ENCODE measurements around the gene TBCK.

The TBCK gene

DNA sequence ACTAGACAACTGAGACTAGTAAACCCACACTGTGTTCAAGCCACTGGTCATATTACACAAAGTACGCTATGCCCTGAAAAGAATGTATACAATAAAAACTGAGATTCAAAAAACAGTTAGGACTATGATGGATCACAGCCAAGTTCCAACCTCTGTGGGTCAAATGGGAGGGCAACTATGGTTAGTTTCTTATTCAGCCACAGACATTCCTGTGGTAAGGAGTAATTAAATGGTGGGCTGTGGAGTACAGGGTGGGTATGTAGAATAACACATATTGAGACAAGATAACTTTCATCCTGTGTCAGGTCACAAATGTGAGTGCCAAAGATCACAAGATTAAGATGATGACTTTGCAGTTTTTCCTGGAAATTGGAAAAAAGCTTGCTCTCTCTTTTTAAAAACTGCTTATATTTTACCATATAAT is 253.5 kb downstream of the TBCK start:
- H3K4me3 ChIP-seq (ENCODE audit: low read length) = no peak overlapping the region
- TF ChIP-seq, protein P1, sequence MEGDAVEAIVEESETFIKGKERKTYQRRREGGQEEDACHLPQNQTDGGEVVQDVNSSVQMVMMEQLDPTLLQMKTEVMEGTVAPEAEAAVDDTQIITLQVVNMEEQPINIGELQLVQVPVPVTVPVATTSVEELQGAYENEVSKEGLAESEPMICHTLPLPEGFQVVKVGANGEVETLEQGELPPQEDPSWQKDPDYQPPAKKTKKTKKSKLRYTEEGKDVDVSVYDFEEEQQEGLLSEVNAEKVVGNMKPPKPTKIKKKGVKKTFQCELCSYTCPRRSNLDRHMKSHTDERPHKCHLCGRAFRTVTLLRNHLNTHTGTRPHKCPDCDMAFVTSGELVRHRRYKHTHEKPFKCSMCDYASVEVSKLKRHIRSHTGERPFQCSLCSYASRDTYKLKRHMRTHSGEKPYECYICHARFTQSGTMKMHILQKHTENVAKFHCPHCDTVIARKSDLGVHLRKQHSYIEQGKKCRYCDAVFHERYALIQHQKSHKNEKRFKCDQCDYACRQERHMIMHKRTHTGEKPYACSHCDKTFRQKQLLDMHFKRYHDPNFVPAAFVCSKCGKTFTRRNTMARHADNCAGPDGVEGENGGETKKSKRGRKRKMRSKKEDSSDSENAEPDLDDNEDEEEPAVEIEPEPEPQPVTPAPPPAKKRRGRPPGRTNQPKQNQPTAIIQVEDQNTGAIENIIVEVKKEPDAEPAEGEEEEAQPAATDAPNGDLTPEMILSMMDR (IDR thresholded peaks at IDR 0.05; ENCODE audit: insufficient read depth, low read depth, low read length, missing control alignments) = no peak
- peak; percentile 15 for DNase-seq (ENCODE audit: low read depth)

DNA sequence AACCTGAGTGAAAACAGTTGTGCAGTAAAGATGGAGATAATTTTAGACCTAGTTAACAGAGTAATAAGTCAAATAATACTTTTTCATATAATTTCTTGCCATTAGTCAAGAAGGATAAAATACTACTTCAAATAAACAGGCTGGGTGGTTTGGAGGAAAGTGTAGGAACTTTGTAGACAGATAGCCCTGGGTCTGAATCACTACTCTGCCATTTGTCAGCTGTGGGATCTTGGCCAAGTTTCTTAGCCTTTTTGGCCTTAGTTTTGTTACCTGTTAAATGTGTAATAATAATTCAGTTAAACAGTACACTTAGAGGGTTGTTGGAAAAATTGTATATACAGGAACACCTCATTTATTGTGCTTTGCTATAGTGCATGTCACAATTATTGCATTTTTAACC is 257.1 kb downstream of the TBCK start:
- TF ChIP-seq, protein P1 (IDR thresholded peaks at IDR 0.05; ENCODE audit: insufficient read depth, low read depth, low read length, missing control alignments) = no peak
- no peak overlapping the region for H3K4me3 ChIP-seq (ENCODE audit: low read length)
- DNase-seq (ENCODE audit: low read depth) = peak; percentile 36

DNA sequence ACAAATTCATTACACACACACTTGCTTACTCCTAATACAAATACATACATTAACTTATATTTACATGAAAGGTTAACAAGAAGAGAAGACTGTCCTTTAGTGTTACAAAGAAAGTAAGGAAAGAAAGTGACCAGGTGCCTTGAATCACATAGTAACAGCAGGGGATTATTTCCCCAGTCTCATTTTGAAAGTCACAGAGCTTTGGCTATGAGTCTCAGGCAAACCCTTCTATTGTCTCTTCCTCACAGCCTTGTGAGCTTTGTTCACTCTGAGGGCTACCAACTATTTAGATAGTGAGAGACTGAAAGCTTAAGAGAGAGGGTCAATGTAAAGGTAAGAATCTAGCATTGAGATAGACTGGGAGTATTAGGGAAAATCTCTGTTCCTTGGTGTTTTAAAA is 259.1 kb downstream of the TBCK start:
- DNase-seq (ENCODE audit: low read depth) = no peak
- H3K4me3 ChIP-seq (ENCODE audit: low read length) = no peak overlapping the region
- TF ChIP-seq, protein P1 (IDR thresholded peaks at IDR 0.05; ENCODE audit: insufficient read depth, low read depth, low read length, missing control alignments) = no peak

DNA sequence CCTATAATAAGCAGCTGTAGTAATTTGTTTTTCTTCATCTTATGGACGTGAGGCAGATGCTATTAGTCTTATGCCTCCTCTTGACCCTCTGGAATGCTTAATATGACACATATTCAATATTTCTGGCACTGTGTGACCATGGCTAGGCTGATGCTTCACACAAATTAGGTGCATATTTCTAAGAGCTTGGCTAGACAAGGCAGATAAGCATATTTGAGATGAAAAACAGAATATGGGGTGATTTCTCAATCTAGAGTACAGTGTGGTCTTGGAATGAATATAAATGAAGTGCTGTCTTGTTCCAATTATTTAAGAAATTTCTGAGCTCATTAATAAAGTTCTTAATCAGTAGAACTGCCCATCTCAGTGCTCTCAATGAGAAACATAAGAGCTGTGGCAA is 264.5 kb downstream of the TBCK start:
- no peak for DNase-seq (ENCODE audit: low read depth)
- TF ChIP-seq, protein P1 (IDR thresholded peaks at IDR 0.05; ENCODE audit: insufficient read depth, low read depth, low read length, missing control alignments) = no peak
- H3K4me3 ChIP-seq (ENCODE audit: low read length) = no peak overlapping the region

DNA sequence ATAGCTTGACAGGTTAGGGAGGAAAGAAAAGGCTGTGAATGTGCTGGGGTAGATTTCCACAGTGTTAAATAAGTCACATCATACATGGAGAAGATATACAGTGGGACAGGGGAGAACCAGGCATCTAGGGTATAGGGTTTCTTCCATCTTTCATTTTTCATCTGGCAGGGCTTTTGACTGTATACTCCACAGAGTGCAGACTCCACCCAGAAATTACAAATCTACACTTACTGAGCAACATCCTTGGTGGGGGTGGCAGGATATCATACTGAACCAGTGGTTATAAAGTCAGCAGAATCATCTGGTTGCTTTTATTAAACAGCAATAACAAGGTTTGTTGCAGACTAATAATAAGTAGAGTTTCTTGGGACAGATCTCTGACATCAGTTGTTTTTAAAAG is 266.5 kb downstream of the TBCK start:
- no peak for DNase-seq (ENCODE audit: low read depth)
- TF ChIP-seq, protein P1 (IDR thresholded peaks at IDR 0.05; ENCODE audit: insufficient read depth, low read depth, low read length, missing control alignments) = no peak
- H3K4me3 ChIP-seq (ENCODE audit: low read length) = no peak overlapping the region

DNA sequence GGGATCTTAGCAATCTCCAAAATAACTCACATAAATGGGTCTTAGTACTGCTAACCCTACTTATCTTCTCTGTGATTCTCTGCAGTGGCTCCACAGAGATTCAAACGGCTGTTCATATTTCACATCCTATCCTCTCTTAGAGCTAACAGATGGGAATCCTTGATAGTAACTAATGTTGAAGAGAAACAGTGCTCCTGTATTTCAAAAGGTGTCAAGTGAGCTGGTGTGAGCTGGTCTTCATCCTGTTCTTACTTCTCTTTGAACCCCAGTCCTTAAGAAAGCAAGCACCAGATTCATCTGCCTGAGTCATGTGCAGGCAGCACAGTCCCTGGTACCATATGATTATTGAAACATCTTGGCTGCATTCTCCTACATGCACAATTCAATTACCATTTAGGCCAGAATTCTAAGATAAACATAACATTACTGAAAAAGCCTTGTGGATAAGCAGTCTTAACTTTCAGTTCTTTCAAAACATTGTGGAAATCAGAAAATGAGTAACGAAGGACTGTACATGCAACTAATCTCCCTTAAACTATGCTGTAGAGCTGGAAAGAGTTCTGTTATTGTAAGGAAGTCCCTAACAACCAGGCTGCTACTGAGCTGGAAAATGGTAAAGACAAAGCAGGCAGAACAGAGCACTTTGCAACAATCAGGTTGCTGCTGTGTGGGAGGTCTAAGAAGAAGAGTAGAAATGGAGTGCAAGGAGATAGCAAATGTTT is 267.6 kb downstream of the TBCK start:
- no peak for DNase-seq (ENCODE audit: low read depth)
- TF ChIP-seq, protein P1 (IDR thresholded peaks at IDR 0.05; ENCODE audit: insufficient read depth, low read depth, low read length, missing control alignments) = no peak
- no peak overlapping the region for H3K4me3 ChIP-seq (ENCODE audit: low read length)

DNA sequence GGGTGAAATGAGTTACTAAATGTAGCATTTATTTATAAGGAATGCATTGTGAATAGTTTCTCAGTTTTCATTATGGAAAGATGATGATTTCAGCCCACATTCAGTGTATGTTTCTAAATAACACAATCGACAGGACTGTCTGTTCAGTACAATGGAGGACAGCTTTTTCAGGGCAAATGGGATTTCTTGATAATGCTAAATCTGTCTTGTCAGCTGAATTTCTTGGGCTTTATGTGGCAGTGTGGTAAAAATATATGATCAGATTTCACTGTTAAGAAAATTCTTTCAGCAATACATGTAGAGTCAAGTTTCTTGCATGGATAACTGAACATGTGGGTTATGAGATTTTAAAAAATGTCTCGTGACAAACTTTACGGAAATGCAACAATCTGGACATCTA is 269.9 kb downstream of the TBCK start:
- TF ChIP-seq, protein P1 (IDR thresholded peaks at IDR 0.05; ENCODE audit: insufficient read depth, low read depth, low read length, missing control alignments) = no peak
- no peak overlapping the region for H3K4me3 ChIP-seq (ENCODE audit: low read length)

More for the DNA sequence above, 269.9 kb downstream of the TBCK start:
- DNase-seq (ENCODE audit: low read depth) = no peak

All from epithelial cell of esophagus (primary cell).